ENCODE results near the gene CEP55. TPM values are rescaled to one million over a fixed set of nuclear protein-coding genes. Genes with fewer than 3 reads are reported as not detected.

Gene CEP55
- total RNA-seq, 1 donor: 4.7 TPM

GRCh38 chr10:93475227-93475626, 21.2 kb upstream of the CEP55 start:
- DNase-seq (ENCODE audit: insufficient read length, low spot score, missing footprints): no peak
- Histone ChIP-seq H3K4me3 (ENCODE audit: insufficient read depth, low read length) (no peak overlapping the region), H3K4me1 (ENCODE audit: insufficient read depth, low read length) (peaks cover 66% of the 10 kb centered on the region), H3K4me2 (ENCODE audit: insufficient read depth, low read length) (no peak overlapping the region), H3K27ac (ENCODE audit: low read depth, low read length) (peak overlapping the region; percentile 63), H4K20me1 (ENCODE audit: insufficient read depth, low read length) (no peaks in the 10 kb centered on the region), H3K9me3 (ENCODE audit: low read depth, low read length) (no peaks in the 10 kb centered on the region), H3K27me3 (ENCODE audit: insufficient read depth, low read length) (no peaks in the 10 kb centered on the region), H3K36me3 (ENCODE audit: insufficient read depth, low read length) (peaks cover 29% of the 10 kb centered on the region), H2AFZ (ENCODE audit: low read length) (no peak overlapping the region), H3K79me2 (ENCODE audit: insufficient read depth, low read length) (peaks cover 88% of the 10 kb centered on the region)
- no peak for TF ChIP-seq CTCF (IDR thresholded peaks at IDR 0.05; ENCODE audit: extremely low read depth, low read depth, low read length)

DNA sequence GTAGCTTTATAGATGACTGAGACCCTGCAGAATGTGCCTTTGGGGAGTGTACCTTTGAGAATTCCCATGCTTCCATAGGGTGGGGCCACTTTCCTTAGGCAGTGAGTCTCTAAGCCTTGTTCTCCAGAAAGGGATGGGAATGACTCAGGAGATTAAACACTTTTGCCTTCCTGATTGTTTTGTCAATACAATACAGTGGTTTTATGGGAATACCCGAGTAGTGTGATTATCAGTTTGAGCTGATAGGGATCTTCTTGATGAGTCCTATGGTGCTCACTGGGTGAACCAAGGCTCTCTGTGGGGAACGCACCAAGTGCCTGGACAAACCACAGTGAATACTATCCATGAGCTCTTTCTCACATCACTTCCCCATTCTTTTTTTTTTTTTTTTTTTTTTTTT, 20.5 kb upstream of the CEP55 start:
- H3K4me3 ChIP-seq (ENCODE audit: insufficient read depth, low read length): no peak overlapping the region
- H3K27me3 ChIP-seq (ENCODE audit: insufficient read depth, low read length): no peaks in the 10 kb centered on the region
- H2AFZ ChIP-seq (ENCODE audit: low read length): no peak overlapping the region
- no peak for DNase-seq (ENCODE audit: insufficient read length, low spot score, missing footprints)
- H4K20me1 ChIP-seq (ENCODE audit: insufficient read depth, low read length): no peaks in the 10 kb centered on the region
- no peak for TF ChIP-seq CTCF (IDR thresholded peaks at IDR 0.05; ENCODE audit: extremely low read depth, low read depth, low read length)
- peaks cover 88% of the 10 kb centered on the region for H3K79me2 ChIP-seq (ENCODE audit: insufficient read depth, low read length)
- peak overlapping the region; percentile 63 for H3K27ac ChIP-seq (ENCODE audit: low read depth, low read length)
- H3K4me1 ChIP-seq (ENCODE audit: insufficient read depth, low read length): peaks cover 60% of the 10 kb centered on the region
- H3K4me2 ChIP-seq (ENCODE audit: insufficient read depth, low read length): peak overlapping the region; percentile 7
- no peaks in the 10 kb centered on the region for H3K9me3 ChIP-seq (ENCODE audit: low read depth, low read length)
- peaks cover 29% of the 10 kb centered on the region for H3K36me3 ChIP-seq (ENCODE audit: insufficient read depth, low read length)

GRCh38 chr10:93476756-93477155, 19.7 kb upstream of the CEP55 start:
- Histone ChIP-seq H3K9me3 (ENCODE audit: low read depth, low read length) (no peaks in the 10 kb centered on the region), H3K27me3 (ENCODE audit: insufficient read depth, low read length) (no peaks in the 10 kb centered on the region), H3K4me3 (ENCODE audit: insufficient read depth, low read length) (no peak overlapping the region), H2AFZ (ENCODE audit: low read length) (no peak overlapping the region), H4K20me1 (ENCODE audit: insufficient read depth, low read length) (no peaks in the 10 kb centered on the region), H3K4me1 (ENCODE audit: insufficient read depth, low read length) (peaks cover 51% of the 10 kb centered on the region), H3K36me3 (ENCODE audit: insufficient read depth, low read length) (peaks cover 29% of the 10 kb centered on the region), H3K79me2 (ENCODE audit: insufficient read depth, low read length) (peaks cover 96% of the 10 kb centered on the region), H3K4me2 (ENCODE audit: insufficient read depth, low read length) (peak overlapping the region; percentile 19), H3K27ac (ENCODE audit: low read depth, low read length) (peak overlapping the region; percentile 63)
- TF ChIP-seq CTCF (IDR thresholded peaks at IDR 0.05; ENCODE audit: extremely low read depth, low read depth, low read length): no peak
- DNase-seq (ENCODE audit: insufficient read length, low spot score, missing footprints): no peak

GRCh38 chr10:93478873-93479272, 17.5 kb upstream of the CEP55 start:
- H3K4me2 ChIP-seq (ENCODE audit: insufficient read depth, low read length): peak overlapping the region; percentile 79
- TF ChIP-seq CTCF (IDR thresholded peaks at IDR 0.05; ENCODE audit: extremely low read depth, low read depth, low read length): no peak
- H3K36me3 ChIP-seq (ENCODE audit: insufficient read depth, low read length): peaks cover 17% of the 10 kb centered on the region
- H2AFZ ChIP-seq (ENCODE audit: low read length): no peak overlapping the region
- peak overlapping the region; percentile 86 for H3K4me3 ChIP-seq (ENCODE audit: insufficient read depth, low read length)
- H3K79me2 ChIP-seq (ENCODE audit: insufficient read depth, low read length): peaks cover 76% of the 10 kb centered on the region
- no peaks in the 10 kb centered on the region for H3K9me3 ChIP-seq (ENCODE audit: low read depth, low read length)
- peaks cover 41% of the 10 kb centered on the region for H3K4me1 ChIP-seq (ENCODE audit: insufficient read depth, low read length)
- no peaks in the 10 kb centered on the region for H3K27me3 ChIP-seq (ENCODE audit: insufficient read depth, low read length)
- H4K20me1 ChIP-seq (ENCODE audit: insufficient read depth, low read length): no peaks in the 10 kb centered on the region
- DNase-seq (ENCODE audit: insufficient read length, low spot score, missing footprints): no peak
- peak overlapping the region; percentile 37 for H3K27ac ChIP-seq (ENCODE audit: low read depth, low read length)
